NOMO-1 treated with dmso at 0.1 percent for 144 hours (cell line): ENCODE measurements around the gene ERCC1.
"Not testable (repeated sequence)": the region's sequence is repeated elsewhere in the genome, so short reads cannot be mapped to it uniquely, and the experiment has no call there.

Source experiments
- DNase-seq: peaks from one replicate; lab custom pipeline; 2025; ENCODE audit not compliant: unreplicated experiment; lab: John Stamatoyannopoulos, UW

Gene ERCC1

GRCh38 chr19:45431008-45431407 is 7.3 kb upstream of the ERCC1 start:
- DNase-seq, result peak; percentile 45

GRCh38 chr19:45429896-45430295 is 6.2 kb upstream of the ERCC1 start:
- not testable (repeated sequence) for DNase-seq

GRCh38 chr19:45428384-45429231 is 4.9 kb upstream of the ERCC1 start:
- DNase-seq, result no peak

- no peak for DNase-seq
Measured at GRCh38 chr19:45424191-45425058, 708 bp upstream of the ERCC1 start.

GRCh38 chr19:45423033-45423588 is 606 bp downstream of the ERCC1 start:
- no peak for DNase-seq

- no peak for DNase-seq
Measured at GRCh38 chr19:45421947-45422498, 1.7 kb downstream of the ERCC1 start.

GRCh38 chr19:45420871-45421270 is 2.8 kb downstream of the ERCC1 start:
- DNase-seq, result no peak

- DNase-seq, result no peak
Measured at GRCh38 chr19:45420356-45420755, 3.4 kb downstream of the ERCC1 start.

GRCh38 chr19:45419895-45420294 is 3.8 kb downstream of the ERCC1 start:
- no peak for DNase-seq

- DNase-seq, result peak; percentile 86
Measured at GRCh38 chr19:45419396-45419795, 4.3 kb downstream of the ERCC1 start.

GRCh38 chr19:45418802-45419201 is 4.9 kb downstream of the ERCC1 start:
- DNase-seq, result no peak

GRCh38 chr19:45417151-45417550 is 6.6 kb downstream of the ERCC1 start:
- DNase-seq, result no peak

- DNase-seq, result no peak
Measured at GRCh38 chr19:45414468-45414867, 9.2 kb downstream of the ERCC1 start.

- DNase-seq, result no peak
Measured at GRCh38 chr19:45413497-45413896, 10.2 kb downstream of the ERCC1 start.

- DNase-seq, result not testable (repeated sequence)
Measured at GRCh38 chr19:45410330-45410729, 13.4 kb downstream of the ERCC1 start.

GRCh38 chr19:45409557-45409920 is 14.2 kb downstream of the ERCC1 start:
- DNase-seq, result peak; percentile 46

- DNase-seq, result no peak
Measured at GRCh38 chr19:45408830-45409556, 14.7 kb downstream of the ERCC1 start.

- DNase-seq, result no peak
Measured at GRCh38 chr19:45408121-45408520, 15.6 kb downstream of the ERCC1 start.

GRCh38 chr19:45407585-45407984 is 16.1 kb downstream of the ERCC1 start:
- DNase-seq, result not testable (repeated sequence)

- no peak for DNase-seq
Measured at GRCh38 chr19:45407091-45407375, 16.7 kb downstream of the ERCC1 start.
